Kidney (tissue), 14 donors: Measurements from ENCODE around the gene CRACDL. TPM values are rescaled to one million over a fixed set of nuclear protein-coding genes. Genes with fewer than 3 reads are reported as not detected.
A peak's percentile ranks its signal among the peaks of the same experiment; 100 is the strongest.

Experiments used
- DNase-seq, 5 donors: peaks; one replicate each; pipeline ENCODE4 v3.0.0-alpha.2; 2013 to 2020
- FAIRE-seq: peaks from 2 replicates; lab custom pipeline; 2012; peaks lifted over from hg19 to GRCh38; lab: Jason Lieb, UNC
- H3K27ac ChIP-seq, 2 donors: one replicate each; pipeline ENCODE4 v1.7.0; 2013; ENCODE audit warnings: low read depth in 2 of 2, low read length in 2 of 2, inconsistent platforms in 1 of 2
- H3K27me3 ChIP-seq: one replicate; pipeline ENCODE4 v1.7.1; 2013; ENCODE audit warnings: low read length, inconsistent platforms; ENCODE audit not compliant: control insufficient read depth, insufficient read depth
- H3K36me3 ChIP-seq, 3 donors: one replicate each; pipeline versions ENCODE4 v1.7.0 to v1.7.1; 2013; ENCODE audit warnings: low read length in 3 of 3, control low read depth in 1 of 3, inconsistent platforms in 1 of 3; ENCODE audit not compliant: insufficient read depth in 3 of 3, control insufficient read depth in 2 of 3
- H3K4me1 ChIP-seq, 3 donors: one replicate each; pipeline versions ENCODE4 v1.7.0 to v1.7.1; 2013; ENCODE audit warnings: low read length in 3 of 3, inconsistent platforms in 1 of 3, low read depth in 1 of 3; ENCODE audit not compliant: control insufficient read depth in 2 of 3, insufficient read depth in 2 of 3
- H3K4me3 ChIP-seq, 3 donors: one replicate each; pipeline versions ENCODE4 v1.7.0 to v1.8.1; 2013; ENCODE audit warnings: low read length in 3 of 3, control low read depth in 1 of 3, inconsistent platforms in 1 of 3
- H3K9ac ChIP-seq, 3 donors: one replicate each; pipeline versions ENCODE4 v1.7.0 to v1.7.1; 2013; ENCODE audit warnings: low read length in 3 of 3, control low read depth in 1 of 3, inconsistent platforms in 1 of 3
- H3K9me3 ChIP-seq, 3 donors: one replicate each; pipeline versions ENCODE4 v1.7.0 to v1.7.1; 2013; ENCODE audit warnings: low read length in 3 of 3, control low read depth in 1 of 3, inconsistent platforms in 1 of 3; ENCODE audit not compliant: control insufficient read depth in 2 of 3, insufficient read depth in 1 of 3
- CTCF ChIP-seq: IDR thresholded peaks from 3 replicates; pipeline ENCODE4 v1.5.1; 2012; ENCODE audit warnings: mild to moderate bottlenecking, moderate library complexity, borderline replicate concordance; ENCODE audit not compliant: insufficient read depth; ENCODE audit errors: extremely low read depth
- intact Hi-C: fragments of 100-400 bp; cut with DNase I; formaldehyde crosslinking; loops from one replicate; pipeline ENCODE4 v1.11.1; 2022
- polyA plus RNA-seq: library from polyadenylated mRNA; stranded (reverse); fragments of 350-450 nt; fragmentation: Illumina TruSeq; extraction: RNeasy Lipid Tissue Mini Kit (QIAGEN cat#74804); gene quantifications from one replicate; pipeline ENCODE4 v1.2.3, GENCODE V29; 2014; ENCODE audit warnings: low read depth, low replicate concordance; ENCODE audit not compliant: insufficient read depth
- total RNA-seq: library from RNA; stranded (reverse); fragmentation: NEBNext Ultra II Directional; extraction: Animal tissue kit (Norgen Biotek cat#: 25700); gene quantifications from one replicate; pipeline ENCODE4 v1.2.1, GENCODE V29; 2021
- donor health status: control.
- donor health status: control.
- donor health status: control.
- donor health status: control.
- donor health status: control.
- donor health status: DM: yes; HTN: yes; CAD: no.
- donor health status: Normal renal cell carcinoma (clear cell type).

CRACDL gene
- total and polyA plus RNA-seq, 2 donors from 2014 or later: 4.3 to 14.8 TPM

GRCh38 chr2:98850074-98850473 lies 86.0 kb downstream of the CRACDL start:
- intact Hi-C loops: no loop called here
- no peak overlapping the region for H3K9ac ChIP-seq
- FAIRE-seq: no peak
- no peaks in the 10 kb centered on the region for H3K27me3 ChIP-seq
- H3K4me1 ChIP-seq: no peaks in the 10 kb centered on the region
- no peak for TF ChIP-seq CTCF
- DNase-seq: no peak
- H3K9me3 ChIP-seq: no peaks in the 10 kb centered on the region
- H3K36me3 ChIP-seq: no peaks in the 10 kb centered on the region
- no peak overlapping the region for H3K27ac ChIP-seq
- H3K4me3 ChIP-seq: no peak overlapping the region

DNA sequence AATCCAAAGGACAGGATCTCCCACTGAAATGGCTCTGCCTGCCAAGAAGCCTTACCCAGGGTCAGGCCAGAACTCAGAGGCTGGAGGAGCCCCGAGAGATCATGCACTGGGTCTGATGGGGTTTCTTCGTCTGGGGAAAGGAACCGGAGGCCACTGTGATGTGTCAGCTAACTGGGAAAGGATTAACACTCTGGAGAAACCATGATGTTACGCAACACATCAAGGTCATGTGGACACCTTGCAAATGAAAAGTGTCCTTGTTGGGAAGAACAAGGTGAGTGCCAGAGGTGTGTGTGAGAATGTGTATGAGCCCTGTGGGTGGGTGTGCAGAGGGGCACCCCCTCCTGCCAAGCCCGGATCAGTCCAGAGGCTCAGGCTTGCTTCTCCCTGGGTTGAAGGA lies 86.9 kb downstream of the CRACDL start:
- Histone ChIP-seq H3K27ac (no peak overlapping the region), H3K4me3 (no peak overlapping the region), H3K36me3 (no peaks in the 10 kb centered on the region), H3K9ac (no peak overlapping the region), H3K27me3 (no peaks in the 10 kb centered on the region), H3K9me3 (no peaks in the 10 kb centered on the region), H3K4me1 (no peaks in the 10 kb centered on the region)
- TF ChIP-seq CTCF: no peak
- FAIRE-seq (no peak), DNase-seq (no peak)
- intact Hi-C loops: no loop called here

GRCh38 chr2:98847853-98848252 lies 88.2 kb downstream of the CRACDL start:
- no peaks in the 10 kb centered on the region for H3K9me3 ChIP-seq
- no peak overlapping the region for H3K27ac ChIP-seq
- DNase-seq (no peak), FAIRE-seq (no peak)
- no peak overlapping the region for H3K4me3 ChIP-seq
- intact Hi-C loops: no loop called here
- no peaks in the 10 kb centered on the region for H3K4me1 ChIP-seq
- no peaks in the 10 kb centered on the region for H3K36me3 ChIP-seq
- H3K9ac ChIP-seq: no peak overlapping the region
- TF ChIP-seq CTCF: no peak
- no peaks in the 10 kb centered on the region for H3K27me3 ChIP-seq

GRCh38 chr2:98846041-98846440 lies 90.0 kb downstream of the CRACDL start:
- Histone ChIP-seq H3K4me3 (peak overlapping the region in 1 of 3 donors; percentile 19), H3K36me3 (no peaks in the 10 kb centered on the region), H3K9ac (no peak overlapping the region), H3K9me3 (no peaks in the 10 kb centered on the region), H3K27me3 (no peaks in the 10 kb centered on the region), H3K27ac (no peak overlapping the region), H3K4me1 (no peaks in the 10 kb centered on the region)
- intact Hi-C loops: no loop called here
- DNase-seq (no peak), FAIRE-seq (no peak)
- no peak for TF ChIP-seq CTCF
